Vagina (tissue), 2 donors: ENCODE measurements around the gene RASSF8.

Source experiments
- POLR2A ChIP-seq, 2 donors: fragments of 450-650 bp; IDR thresholded peaks; one replicate each; pipeline ENCODE4 v1.6.1; 2017; ENCODE audit warnings: antibody characterized with exemption in 2 of 2, mild to moderate bottlenecking in 2 of 2, moderate library complexity in 2 of 2
- POLR2AphosphoS5 ChIP-seq, 2 donors: sonication (generic); formaldehyde crosslinking; IDR thresholded peaks; one replicate each; pipeline ENCODE4 v1.9.0; 2017; ENCODE audit warnings: antibody characterized with exemption in 2 of 2, mild to moderate bottlenecking in 2 of 2, low read depth in 1 of 2; ENCODE audit not compliant: insufficient read depth in 1 of 2
- TF ChIP-seq, protein P1 (sequence below), 3 experiments: fragments of 450-650 bp in 2 of 3; fragments of 200-600 bp in 1 of 3; sonication (generic) in 1 of 3; IDR thresholded peaks; one replicate each; pipeline ENCODE4 v1.5.1; 2017 to 2019; ENCODE audit warnings: antibody characterized with exemption in 3 of 3, mild to moderate bottlenecking in 2 of 3, moderate library complexity in 2 of 3

DNA sequence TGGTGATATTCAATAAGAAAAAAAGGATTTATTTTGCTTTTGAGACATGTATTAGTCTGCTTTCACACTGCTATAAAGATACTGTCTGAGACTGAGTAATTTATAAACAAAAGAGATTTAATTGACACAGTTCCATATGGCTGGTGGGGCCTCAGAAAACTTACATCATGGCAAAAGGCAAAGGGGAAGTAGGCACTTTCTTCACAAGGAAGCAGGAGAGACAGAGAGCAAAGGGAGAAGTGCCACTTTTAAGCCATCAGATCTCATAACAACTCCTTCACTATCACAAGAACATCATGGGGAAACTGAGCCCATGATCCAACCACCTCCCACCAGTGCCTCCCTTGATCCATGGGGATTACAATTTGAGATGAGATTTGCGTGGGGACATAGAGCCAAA, 122.4 kb downstream of the RASSF8 start:
- TF ChIP-seq POLR2A (IDR thresholded peaks at IDR 0.05) (no peak), POLR2AphosphoS5 (IDR thresholded peaks at IDR 0.05; ENCODE audit: insufficient read depth in 1 of 2, low read depth in 1 of 2) (no peak)
- TF ChIP-seq, protein P1, sequence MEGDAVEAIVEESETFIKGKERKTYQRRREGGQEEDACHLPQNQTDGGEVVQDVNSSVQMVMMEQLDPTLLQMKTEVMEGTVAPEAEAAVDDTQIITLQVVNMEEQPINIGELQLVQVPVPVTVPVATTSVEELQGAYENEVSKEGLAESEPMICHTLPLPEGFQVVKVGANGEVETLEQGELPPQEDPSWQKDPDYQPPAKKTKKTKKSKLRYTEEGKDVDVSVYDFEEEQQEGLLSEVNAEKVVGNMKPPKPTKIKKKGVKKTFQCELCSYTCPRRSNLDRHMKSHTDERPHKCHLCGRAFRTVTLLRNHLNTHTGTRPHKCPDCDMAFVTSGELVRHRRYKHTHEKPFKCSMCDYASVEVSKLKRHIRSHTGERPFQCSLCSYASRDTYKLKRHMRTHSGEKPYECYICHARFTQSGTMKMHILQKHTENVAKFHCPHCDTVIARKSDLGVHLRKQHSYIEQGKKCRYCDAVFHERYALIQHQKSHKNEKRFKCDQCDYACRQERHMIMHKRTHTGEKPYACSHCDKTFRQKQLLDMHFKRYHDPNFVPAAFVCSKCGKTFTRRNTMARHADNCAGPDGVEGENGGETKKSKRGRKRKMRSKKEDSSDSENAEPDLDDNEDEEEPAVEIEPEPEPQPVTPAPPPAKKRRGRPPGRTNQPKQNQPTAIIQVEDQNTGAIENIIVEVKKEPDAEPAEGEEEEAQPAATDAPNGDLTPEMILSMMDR (IDR thresholded peaks at IDR 0.05), result no peak
